WERI-Rb-1 (cell line): ENCODE measurements around the gene RUVBL1.

ENCODE experiments used
- DNase-seq: peaks from one replicate; pipeline ENCODE4 v3.0.0-alpha.2; 2020
- H3K27ac ChIP-seq: fragments of 250-450 bp; sonication (Bioruptor Pico); 2 replicates; pipeline ENCODE4 v1.5.1; 2020; ENCODE audit warnings: mild to moderate bottlenecking, moderate library complexity
- H3K27me3 ChIP-seq: fragments of 250-450 bp; sonication (Bioruptor Pico); 2 replicates; pipeline ENCODE4 v1.5.1; 2021; ENCODE audit warnings: mild to moderate bottlenecking, low read depth, moderate library complexity; ENCODE audit not compliant: insufficient read depth, severe bottlenecking
- H3K36me3 ChIP-seq: fragments of 250-450 bp; sonication (Bioruptor Pico); 2 replicates; pipeline ENCODE4 v1.5.1; 2020; ENCODE audit warnings: mild to moderate bottlenecking, moderate library complexity
- H3K4me3 ChIP-seq: 2 replicates; pipeline ENCODE4 v1.5.1; 2011; ENCODE audit warnings: low read depth, mild to moderate bottlenecking, control low read depth, low read length
- H3K9me3 ChIP-seq: fragments of 250-450 bp; sonication (Bioruptor Pico); 2 replicates; pipeline ENCODE4 v1.5.1; 2021; ENCODE audit warnings: mild to moderate bottlenecking, moderate library complexity; ENCODE audit not compliant: severe bottlenecking
- CTCF ChIP-seq: IDR thresholded peaks from 2 replicates; pipeline ENCODE4 v1.5.1; 2011; ENCODE audit warnings: low read depth, mild to moderate bottlenecking, control low read depth, inconsistent platforms, low read length

RUVBL1 gene

GRCh38 chr3:128036119-128036518 lies 87.5 kb downstream of the RUVBL1 start:
- no peaks in the 10 kb centered on the region for H3K36me3 ChIP-seq
- no peak for TF ChIP-seq CTCF
- H3K27ac ChIP-seq, result no peak overlapping the region
- no peaks in the 10 kb centered on the region for H3K27me3 ChIP-seq
- no peak overlapping the region for H3K4me3 ChIP-seq
- DNase-seq, result no peak
- H3K9me3 ChIP-seq, result no peaks in the 10 kb centered on the region

GRCh38 chr3:128033102-128033501 lies 90.5 kb downstream of the RUVBL1 start:
- H3K9me3 ChIP-seq, result no peaks in the 10 kb centered on the region
- H3K27me3 ChIP-seq, result no peaks in the 10 kb centered on the region
- DNase-seq, result no peak
- H3K27ac ChIP-seq, result no peak overlapping the region
- no peaks in the 10 kb centered on the region for H3K36me3 ChIP-seq
- TF ChIP-seq CTCF, result no peak
- H3K4me3 ChIP-seq, result no peak overlapping the region
